Stomach (tissue), 9 donors: ENCODE results near the gene MBOAT2. TPM values are rescaled to one million over a fixed set of nuclear protein-coding genes. Genes with fewer than 3 reads are reported as not detected.

Source experiments
- DNase-seq, 2 donors: peaks; one replicate each; pipeline versions ENCODE4 v3.0.0 to v3.0.0-alpha.2; 2013 to 2019
- H3K27ac ChIP-seq, 5 donors: fragments of 200-600 bp in 4 of 5; sonication (generic) in 4 of 5; one replicate each; pipeline ENCODE4 v1.5.1; 2013 to 2019; ENCODE audit warnings: mild to moderate bottlenecking in 1 of 5, moderate library complexity in 1 of 5
- H3K27me3 ChIP-seq, 3 donors: fragments of 200-600 bp; sonication (generic); one replicate each; pipeline ENCODE4 v1.5.1; 2017 to 2019; ENCODE audit warnings: mixed run types in 1 of 3
- H3K36me3 ChIP-seq, 4 donors: fragments of 200-600 bp; sonication (generic); 1 replicate in 3 of 4; 2 replicates in 1 of 4; pipeline ENCODE4 v1.5.1; 2016 to 2019
- H3K4me1 ChIP-seq, 4 donors: fragments of 200-600 bp; sonication (generic); one replicate each; pipeline ENCODE4 v1.5.1; 2016 to 2019
- H3K4me3 ChIP-seq, 4 donors: fragments of 200-600 bp; sonication (generic) in 3 of 4; one replicate each; pipeline ENCODE4 v1.5.1; 2016 to 2019; ENCODE audit warnings: mild to moderate bottlenecking in 1 of 4
- H3K9me3 ChIP-seq, 4 donors: fragments of 200-600 bp; sonication (generic); one replicate each; pipeline ENCODE4 v1.5.1; 2016 to 2019
- CTCF ChIP-seq, 7 experiments: fragments of 450-650 bp in 4 of 7; fragments of 200-600 bp in 3 of 7; sonication (generic) in 3 of 7; IDR thresholded peaks; one replicate each; pipeline ENCODE4 v1.5.1; 2016 to 2019; ENCODE audit warnings: antibody characterized with exemption in 7 of 7, control low read depth in 2 of 7, mild to moderate bottlenecking in 1 of 7
- EP300 ChIP-seq: sonication (generic); formaldehyde crosslinking; IDR thresholded peaks from one replicate; pipeline ENCODE4 v1.6.1; 2017; ENCODE audit warnings: antibody characterized with exemption
- POLR2A ChIP-seq, 4 donors: fragments of 450-650 bp; IDR thresholded peaks; one replicate each; pipeline ENCODE4 v1.6.1; 2016; ENCODE audit warnings: antibody characterized with exemption in 4 of 4, control low read depth in 2 of 4, mild to moderate bottlenecking in 1 of 4, moderate library complexity in 1 of 4
- POLR2AphosphoS5 ChIP-seq, 3 donors: sonication (generic); formaldehyde crosslinking; IDR thresholded peaks; one replicate each; pipeline ENCODE4 v1.6.1; 2016; ENCODE audit warnings: antibody characterized with exemption in 3 of 3
- WGBS, 5 donors: extraction: QIAGEN DNeasy Blood & Tissue Kit in 3 of 5; methylation state at CpG; one replicate each; pipeline versions ENCODE4 v1.1.5 to v1.1.7; 2013 to 2018; 5-methylcytosine and 5-hydroxymethylcytosine counted together
- intact Hi-C: fragments of 100-400 bp; cut with DNase I; formaldehyde crosslinking; loops from one replicate; pipeline ENCODE4 v1.15.1; 2023; ENCODE audit warnings: low total_unique reads
- polyA plus RNA-seq, 3 donors: library from polyadenylated mRNA; stranded (reverse); fragments of 200-250 nt; gene quantifications; one replicate each; pipeline ENCODE4 v1.2.3, GENCODE V29; 2013
- total RNA-seq, 5 donors: library from RNA; depleted of rRNA; stranded (reverse); fragments of >200 nt; gene quantifications; one replicate each; pipeline versions ENCODE4 v1.1.0 to v1.2.3, GENCODE V29; 2014 to 2016
- donor health status: healthy with polysubstance abuse.
- donor health status: Bipolar disorder and iron deficiency.
- donor health status: healthy.

MBOAT2 gene
- total and polyA plus RNA-seq, 8 donors, result 2.2 to 65.5 (median 12.9) TPM

- Histone ChIP-seq H3K36me3 (no peaks in the 10 kb centered on the region), H3K9me3 (no peaks in the 10 kb centered on the region), H3K4me3 (no peak overlapping the region), H3K4me1 (peaks cover 0 to 2% (median 0%) of the 10 kb centered on the region in 4 donors), H3K27ac (no peak overlapping the region), H3K27me3 (no peaks in the 10 kb centered on the region)
- intact Hi-C loops, result no loop called here
- 90 to 94% (median 93%) methylated on average over 6 of the region's 6 CpGs for WGBS, 5 donors
- TF ChIP-seq POLR2A (IDR thresholded peaks at IDR 0.05) (no peak), POLR2AphosphoS5 (IDR thresholded peaks at IDR 0.05) (no peak), CTCF (IDR thresholded peaks at IDR 0.05) (no peak), EP300 (no peak)
- DNase-seq, result no peak
These were observed 40.6 kb downstream of the MBOAT2 start for GRCh38 chr2:8962890-8963289.

GRCh38 chr2:8957628-8958027 is 45.9 kb downstream of the MBOAT2 start:
- 70 to 90% (median 72%) methylated on average over 4 of the region's 4 CpGs for WGBS, 5 donors
- Histone ChIP-seq H3K9me3 (peaks cover 0 to 18% (median 8%) of the 10 kb centered on the region in 4 donors), H3K4me1 (peaks cover 0 to 7% (median 0%) of the 10 kb centered on the region in 4 donors), H3K36me3 (peaks cover 0 to 11% (median 5%) of the 10 kb centered on the region in 4 donors), H3K27ac (no peak overlapping the region), H3K4me3 (no peak overlapping the region), H3K27me3 (no peaks in the 10 kb centered on the region)
- intact Hi-C loops, result no loop called here
- peak in 1 of 2 donors; percentile 11 for DNase-seq
- TF ChIP-seq CTCF (IDR thresholded peaks at IDR 0.05) (no peak), POLR2A (IDR thresholded peaks at IDR 0.05) (no peak), POLR2AphosphoS5 (IDR thresholded peaks at IDR 0.05) (no peak), EP300 (no peak)

- H3K36me3 ChIP-seq, result peaks cover 0 to 11% (median 5%) of the 10 kb centered on the region in 4 donors
- H3K27me3 ChIP-seq, result no peaks in the 10 kb centered on the region
- 88 to 100% (median 98%) methylated on average over 1 of the region's 1 CpG for WGBS, 5 donors
These were observed 46.7 kb downstream of the MBOAT2 start for GRCh38 chr2:8956774-8957173.

GRCh38 chr2:8954990-8955389 is 48.5 kb downstream of the MBOAT2 start:
- peaks cover 0 to 26% (median 11%) of the 10 kb centered on the region in 4 donors for H3K9me3 ChIP-seq

More at GRCh38 chr2:8956774-8957173, 46.7 kb downstream of the MBOAT2 start:
- intact Hi-C loops, result no loop called here
- Histone ChIP-seq H3K4me3 (no peak overlapping the region), H3K27ac (no peak overlapping the region), H3K4me1 (peaks cover 0 to 7% (median 0%) of the 10 kb centered on the region in 4 donors), H3K9me3 (peaks cover 0 to 20% (median 8%) of the 10 kb centered on the region in 4 donors)
- no peak for TF ChIP-seq CTCF (IDR thresholded peaks at IDR 0.05)
- no peak for TF ChIP-seq EP300
- no peak for TF ChIP-seq POLR2AphosphoS5 (IDR thresholded peaks at IDR 0.05)
- TF ChIP-seq POLR2A (IDR thresholded peaks at IDR 0.05), result no peak
- DNase-seq, result no peak

More at GRCh38 chr2:8954990-8955389, 48.5 kb downstream of the MBOAT2 start:
- intact Hi-C loops, result no loop called here
- Histone ChIP-seq H3K27ac (no peak overlapping the region), H3K4me1 (peaks cover 0 to 7% (median 0%) of the 10 kb centered on the region in 4 donors), H3K36me3 (peaks cover 0 to 11% (median 5%) of the 10 kb centered on the region in 4 donors), H3K4me3 (no peak overlapping the region), H3K27me3 (no peaks in the 10 kb centered on the region)
- TF ChIP-seq EP300, result no peak
- no peak for TF ChIP-seq CTCF (IDR thresholded peaks at IDR 0.05)
- TF ChIP-seq POLR2AphosphoS5 (IDR thresholded peaks at IDR 0.05), result no peak
- TF ChIP-seq POLR2A (IDR thresholded peaks at IDR 0.05), result no peak
- 76 to 97% (median 96%) methylated on average over 3 of the region's 3 CpGs for WGBS, 5 donors
- DNase-seq, result no peak
